HepG2 (cell line): Measurements from ENCODE around the gene DENND10. TPM values are rescaled to one million over a fixed set of nuclear protein-coding genes. Genes with fewer than 3 reads are reported as not detected.
A peak's percentile ranks its signal among the peaks of the same experiment; 100 is the strongest.

Experiments used
- FOXA3 ChIP-seq: IDR thresholded peaks from 2 replicates; pipeline ENCODE4 v1.6.1; 2016; ENCODE audit warnings: missing genetic modification reagents, missing compliant biosample characterization
- MED8 ChIP-seq: sonication (generic); formaldehyde crosslinking; IDR thresholded peaks from 2 replicates; pipeline ENCODE4 v1.8.1; 2023; ENCODE audit warnings: mild to moderate bottlenecking, missing genetic modification reagents; ENCODE audit not compliant: insufficient replicate concordance
- MLX ChIP-seq: IDR thresholded peaks from 2 replicates; pipeline ENCODE4 v1.6.1; 2016
- RARG ChIP-seq: sonication (generic); formaldehyde crosslinking; IDR thresholded peaks from 2 replicates; pipeline ENCODE4 v1.4.0; 2020; ENCODE audit warnings: low read depth, mild to moderate bottlenecking, missing genetic modification reagents
- RBAK ChIP-seq: sonication (generic); formaldehyde crosslinking; IDR thresholded peaks from 2 replicates; pipeline ENCODE4 v1.5.1; 2020; ENCODE audit warnings: mild to moderate bottlenecking, missing genetic modification reagents
- RCOR2 ChIP-seq: IDR thresholded peaks from 2 replicates; pipeline ENCODE4 v1.6.1; 2016; ENCODE audit warnings: missing biosample characterization, missing genetic modification reagents
- SETDB1 ChIP-seq: sonication (generic); formaldehyde crosslinking; IDR thresholded peaks from 2 replicates; pipeline ENCODE4 v1.5.1; 2020; ENCODE audit warnings: missing genetic modification reagents, mild to moderate bottlenecking, borderline replicate concordance
- ZNF282 ChIP-seq: fragments of 450-650 bp; IDR thresholded peaks from 2 replicates; pipeline ENCODE4 v1.6.1; 2018; ENCODE audit not compliant: partially characterized antibody
- ZNF326 ChIP-seq: sonication (generic); formaldehyde crosslinking; IDR thresholded peaks from 2 replicates; pipeline ENCODE4 v1.4.0; 2020; ENCODE audit warnings: missing genetic modification reagents, borderline replicate concordance
- ZNF335 ChIP-seq: sonication (generic); formaldehyde crosslinking; IDR thresholded peaks from 2 replicates; pipeline ENCODE4 v1.4.0; 2020; ENCODE audit warnings: missing genetic modification reagents
- ZNF597 ChIP-seq: sonication (generic); formaldehyde crosslinking; IDR thresholded peaks from 2 replicates; pipeline ENCODE4 v1.5.0; 2020; ENCODE audit warnings: missing genetic modification reagents
- ZNF598 ChIP-seq: sonication (generic); formaldehyde crosslinking; IDR thresholded peaks from 2 replicates; pipeline ENCODE4 v1.5.1; 2020; ENCODE audit warnings: mild to moderate bottlenecking, missing genetic modification reagents, borderline replicate concordance
- ZNF605 ChIP-seq: sonication (generic); formaldehyde crosslinking; IDR thresholded peaks from 2 replicates; pipeline ENCODE4 v1.8.0; 2022; ENCODE audit warnings: mild to moderate bottlenecking, missing genetic modification reagents
- ZNF747 ChIP-seq: sonication (generic); formaldehyde crosslinking; IDR thresholded peaks from 2 replicates; pipeline ENCODE4 v1.8.1; 2023; ENCODE audit warnings: missing genetic modification reagents, mild to moderate bottlenecking, borderline replicate concordance
- ZNF790 ChIP-seq: sonication (generic); formaldehyde crosslinking; IDR thresholded peaks from 2 replicates; pipeline ENCODE4 v1.8.0; 2022; ENCODE audit warnings: missing genetic modification reagents, mild to moderate bottlenecking, borderline replicate concordance
- ZNF792 ChIP-seq: IDR thresholded peaks from 2 replicates; pipeline ENCODE4 v1.6.1; 2016
- polyA plus RNA-seq, 8 experiments: library from polyadenylated mRNA; depleted of rRNA in 3 of 8; stranded (reverse) in 7 of 8; unstranded in 1 of 8; fragments of >200 nt; fragmentation: Illumina TruSeq in 4 of 8; extraction: Trizol in 4 of 8; gene quantifications; 2 replicates each; pipeline versions ENCODE4 v1.2.1 to v1.2.3, GENCODE V29; 2011 to 2016; ENCODE audit warnings: low read depth in 4 of 8, missing spikeins in 1 of 8, mixed read lengths in 1 of 8; ENCODE audit not compliant: insufficient read depth in 1 of 8
- total RNA-seq, 5 experiments: library from RNA; depleted of rRNA; stranded (reverse); fragments of >200 nt; fragmentation: Illumina TruSeq; extraction: Trizol; gene quantifications; 2 replicates each; pipeline ENCODE4 v1.2.3, GENCODE V29; 2016; ENCODE audit warnings: low read depth in 1 of 5
- TF ChIP-seq, protein P1 (sequence below): sonication (generic); formaldehyde crosslinking; IDR thresholded peaks from 2 replicates; pipeline ENCODE4 v1.5.0; 2020; ENCODE audit warnings: missing genetic modification reagents
- TF ChIP-seq, protein P2 (sequence below): sonication (generic); formaldehyde crosslinking; IDR thresholded peaks from 2 replicates; pipeline ENCODE4 v1.4.0; 2020; ENCODE audit warnings: missing genetic modification reagents
- TF ChIP-seq, protein P3 (sequence below): sonication (generic); formaldehyde crosslinking; IDR thresholded peaks from 2 replicates; pipeline ENCODE4 v1.5.1; 2020; ENCODE audit warnings: mild to moderate bottlenecking, missing genetic modification reagents, borderline replicate concordance
- TF ChIP-seq, protein P4 (sequence below): sonication (generic); formaldehyde crosslinking; IDR thresholded peaks from 2 replicates; pipeline ENCODE4 v1.8.0; 2022; ENCODE audit warnings: mild to moderate bottlenecking, missing genetic modification reagents; ENCODE audit not compliant: insufficient replicate concordance

Gene DENND10
- total and polyA plus RNA-seq, 2 of the 13 experiments (the other 11 are each of a cell fraction or from before 2014, with no cell fraction given): 43.7 to 78.8 TPM

GRCh38 chr10:119120413-119120867 is 16.5 kb downstream of the DENND10 start (continued):
- TF ChIP-seq RARG (CRISPR knock-in tag) (no peak), ZNF747 (CRISPR knock-in tag) (no peak; the same call in none of the 2 replicates), SETDB1 (no peak), ZNF282 (no peak), ZNF605 (CRISPR knock-in tag) (0 out of 2 replicates have a peak, but pooled peaks have one; percentile 35), RBAK (CRISPR knock-in tag) (no peak), ZNF335 (CRISPR knock-in tag) (no peak), MED8 (no peak), ZNF790 (no peak), RCOR2 (peak; percentile 66; the same call in 1 of the 2 replicates), ZNF792 (peak; percentile 74; the same call in 1 of the 2 replicates), MLX (no peak; the same call in 1 of the 2 replicates), FOXA3 (peak; percentile 90), ZNF597 (no peak), ZNF326 (no peak), ZNF598 (CRISPR knock-in tag) (no peak)
- TF ChIP-seq, protein P1, sequence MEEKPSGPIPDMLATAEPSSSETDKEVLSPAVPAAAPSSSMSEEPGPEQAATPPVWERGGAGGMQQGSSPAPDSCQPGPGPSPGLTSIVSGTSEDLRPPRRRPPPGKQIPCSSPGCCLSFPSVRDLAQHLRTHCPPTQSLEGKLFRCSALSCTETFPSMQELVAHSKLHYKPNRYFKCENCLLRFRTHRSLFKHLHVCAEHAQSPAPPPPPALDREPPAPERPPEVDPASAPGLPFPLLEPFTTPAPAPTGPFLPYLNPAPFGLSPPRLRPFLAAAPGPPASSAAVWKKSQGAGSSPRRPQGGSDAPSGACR (CRISPR knock-in tag): 0 out of 2 replicates have a peak, but pooled peaks have one; percentile 29
- TF ChIP-seq, protein P2, sequence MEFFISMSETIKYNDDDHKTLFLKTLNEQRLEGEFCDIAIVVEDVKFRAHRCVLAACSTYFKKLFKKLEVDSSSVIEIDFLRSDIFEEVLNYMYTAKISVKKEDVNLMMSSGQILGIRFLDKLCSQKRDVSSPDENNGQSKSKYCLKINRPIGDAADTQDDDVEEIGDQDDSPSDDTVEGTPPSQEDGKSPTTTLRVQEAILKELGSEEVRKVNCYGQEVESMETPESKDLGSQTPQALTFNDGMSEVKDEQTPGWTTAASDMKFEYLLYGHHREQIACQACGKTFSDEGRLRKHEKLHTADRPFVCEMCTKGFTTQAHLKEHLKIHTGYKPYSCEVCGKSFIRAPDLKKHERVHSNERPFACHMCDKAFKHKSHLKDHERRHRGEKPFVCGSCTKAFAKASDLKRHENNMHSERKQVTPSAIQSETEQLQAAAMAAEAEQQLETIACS (CRISPR knock-in tag): no peak
- TF ChIP-seq, protein P3, sequence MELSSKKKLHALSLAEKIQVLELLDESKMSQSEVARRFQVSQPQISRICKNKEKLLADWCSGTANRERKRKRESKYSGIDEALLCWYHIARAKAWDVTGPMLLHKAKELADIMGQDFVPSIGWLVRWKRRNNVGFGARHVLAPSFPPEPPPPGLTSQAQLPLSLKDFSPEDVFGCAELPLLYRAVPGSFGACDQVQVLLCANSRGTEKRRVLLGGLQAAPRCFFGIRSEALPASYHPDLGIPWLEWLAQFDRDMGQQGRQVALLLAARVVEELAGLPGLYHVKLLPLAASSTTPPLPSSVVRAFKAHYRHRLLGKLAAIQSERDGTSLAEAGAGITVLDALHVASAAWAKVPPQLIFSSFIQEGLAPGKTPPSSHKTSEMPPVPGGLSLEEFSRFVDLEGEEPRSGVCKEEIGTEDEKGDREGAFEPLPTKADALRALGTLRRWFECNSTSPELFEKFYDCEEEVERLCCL (CRISPR knock-in tag): no peak
- TF ChIP-seq, protein P4, sequence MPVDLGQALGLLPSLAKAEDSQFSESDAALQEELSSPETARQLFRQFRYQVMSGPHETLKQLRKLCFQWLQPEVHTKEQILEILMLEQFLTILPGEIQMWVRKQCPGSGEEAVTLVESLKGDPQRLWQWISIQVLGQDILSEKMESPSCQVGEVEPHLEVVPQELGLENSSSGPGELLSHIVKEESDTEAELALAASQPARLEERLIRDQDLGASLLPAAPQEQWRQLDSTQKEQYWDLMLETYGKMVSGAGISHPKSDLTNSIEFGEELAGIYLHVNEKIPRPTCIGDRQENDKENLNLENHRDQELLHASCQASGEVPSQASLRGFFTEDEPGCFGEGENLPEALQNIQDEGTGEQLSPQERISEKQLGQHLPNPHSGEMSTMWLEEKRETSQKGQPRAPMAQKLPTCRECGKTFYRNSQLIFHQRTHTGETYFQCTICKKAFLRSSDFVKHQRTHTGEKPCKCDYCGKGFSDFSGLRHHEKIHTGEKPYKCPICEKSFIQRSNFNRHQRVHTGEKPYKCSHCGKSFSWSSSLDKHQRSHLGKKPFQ: no peak
